ENCODE results near the gene SBNO2. TPM values are rescaled to one million over a fixed set of nuclear protein-coding genes. Genes with fewer than 3 reads are reported as not detected.

SBNO2 gene
- polyA plus RNA-seq, 1 experiment: 9.9 TPM

GRCh38 chr19:1144741-1145140 is 29.3 kb downstream of the SBNO2 start:
- Histone ChIP-seq H3K9me3 (ENCODE audit: control insufficient read depth, insufficient read depth, low read length) (peaks cover 23% of the 10 kb centered on the region; the same call in 1 of the 2 replicates), H3K27ac (ENCODE audit: low read depth, low read length) (no peak overlapping the region), H3K4me3 (ENCODE audit: low read depth, low read length) (no peak overlapping the region), H3K27me3 (ENCODE audit: control insufficient read depth, insufficient read depth, low read length) (no peaks in the 10 kb centered on the region)
- no peak for TF ChIP-seq CTCF (IDR thresholded peaks at IDR 0.05; ENCODE audit: low read depth, low read length)
- DNase-seq (ENCODE audit: low read depth, low spot score): no peak
- ChIA-PET POLR2A (no interaction called here), CTCF (no interaction called here)

- CTCF ChIA-PET: no interaction called here
Observed at GRCh38 chr19:1143828-1144399, 30.2 kb downstream of the SBNO2 start.

GRCh38 chr19:1141944-1142343 is 32.1 kb downstream of the SBNO2 start:
- no peak for DNase-seq (ENCODE audit: low read depth, low spot score)
- peaks cover 23% of the 10 kb centered on the region; the same call in 1 of the 2 replicates for H3K9me3 ChIP-seq (ENCODE audit: control insufficient read depth, insufficient read depth, low read length)
- ChIA-PET POLR2A (no interaction called here), CTCF (no interaction called here)
- no peak overlapping the region for H3K27ac ChIP-seq (ENCODE audit: low read depth, low read length)
- H3K4me3 ChIP-seq (ENCODE audit: low read depth, low read length): no peak overlapping the region
- no peaks in the 10 kb centered on the region for H3K27me3 ChIP-seq (ENCODE audit: control insufficient read depth, insufficient read depth, low read length)
- TF ChIP-seq CTCF (IDR thresholded peaks at IDR 0.05; ENCODE audit: low read depth, low read length): no peak

More at GRCh38 chr19:1143828-1144399, 30.2 kb downstream of the SBNO2 start:
- no peak for DNase-seq (ENCODE audit: low read depth, low spot score)
- no peak overlapping the region for H3K27ac ChIP-seq (ENCODE audit: low read depth, low read length)
- peaks cover 23% of the 10 kb centered on the region; the same call in 1 of the 2 replicates for H3K9me3 ChIP-seq (ENCODE audit: control insufficient read depth, insufficient read depth, low read length)
- TF ChIP-seq CTCF (IDR thresholded peaks at IDR 0.05; ENCODE audit: low read depth, low read length): no peak
- no peaks in the 10 kb centered on the region for H3K27me3 ChIP-seq (ENCODE audit: control insufficient read depth, insufficient read depth, low read length)
- POLR2A ChIA-PET: no interaction called here
- no peak overlapping the region for H3K4me3 ChIP-seq (ENCODE audit: low read depth, low read length)

- Histone ChIP-seq H3K4me3 (ENCODE audit: low read depth, low read length) (no peak overlapping the region), H3K27ac (ENCODE audit: low read depth, low read length) (no peak overlapping the region), H3K27me3 (ENCODE audit: control insufficient read depth, insufficient read depth, low read length) (no peaks in the 10 kb centered on the region), H3K9me3 (ENCODE audit: control insufficient read depth, insufficient read depth, low read length) (peaks cover 18% of the 10 kb centered on the region; the same call in 1 of the 2 replicates)
- no peak for TF ChIP-seq CTCF (IDR thresholded peaks at IDR 0.05; ENCODE audit: low read depth, low read length)
- ChIA-PET POLR2A (interaction anchor here (0.7 kb wide), 1 partner anchor 17 kb away, joined by 3 read pairs; no protein-coding TSS in a partner anchor), CTCF (no interaction called here)
- DNase-seq (ENCODE audit: low read depth, low spot score): no peak
Observed at GRCh38 chr19:1140272-1141027, 33.6 kb downstream of the SBNO2 start.

- no peak for TF ChIP-seq CTCF (IDR thresholded peaks at IDR 0.05; ENCODE audit: low read depth, low read length)
- H3K27ac ChIP-seq (ENCODE audit: low read depth, low read length): no peak overlapping the region
- POLR2A ChIA-PET: no interaction called here
- H3K4me3 ChIP-seq (ENCODE audit: low read depth, low read length): no peak overlapping the region
- no peaks in the 10 kb centered on the region for H3K27me3 ChIP-seq (ENCODE audit: control insufficient read depth, insufficient read depth, low read length)
- peaks cover 17% of the 10 kb centered on the region; the same call in 1 of the 2 replicates for H3K9me3 ChIP-seq (ENCODE audit: control insufficient read depth, insufficient read depth, low read length)
- no peak for DNase-seq (ENCODE audit: low read depth, low spot score)
- CTCF ChIA-PET: interaction anchor here (0.6 kb wide), 1 partner anchor 83 kb away, joined by 3 read pairs; no protein-coding TSS in a partner anchor
Observed at GRCh38 chr19:1139126-1139525, 34.9 kb downstream of the SBNO2 start.
